GM21390 (cell line): Measurements from ENCODE around the gene EPDR1.

Experiments used
- ATAC-seq: cut with Tn5 transposase; IDR thresholded peaks from one replicate; pipeline ENCODE4 v1.9.1; 2021; ENCODE audit not compliant: unreplicated experiment

The EPDR1 gene

DNA sequence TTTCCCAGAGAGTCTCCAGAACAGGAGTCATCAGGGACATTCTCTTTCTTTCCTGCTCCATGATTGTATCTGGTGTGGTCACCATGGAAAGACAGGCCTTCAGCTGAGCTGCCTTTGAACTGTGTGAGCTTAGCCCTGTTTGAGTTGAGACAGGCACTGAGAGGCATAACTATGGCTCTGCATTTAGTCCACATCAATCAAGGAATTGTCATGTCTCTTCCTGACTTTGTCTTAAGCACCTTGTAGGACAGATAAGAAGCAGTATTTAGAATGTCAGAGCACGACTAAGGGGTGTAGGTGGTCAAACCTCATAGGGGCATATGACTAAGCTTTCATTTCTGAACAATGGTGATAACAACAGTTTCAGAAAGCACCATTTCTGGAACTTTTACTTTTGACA, 53.5 kb downstream of the EPDR1 start:
- no peak for ATAC-seq

DNA sequence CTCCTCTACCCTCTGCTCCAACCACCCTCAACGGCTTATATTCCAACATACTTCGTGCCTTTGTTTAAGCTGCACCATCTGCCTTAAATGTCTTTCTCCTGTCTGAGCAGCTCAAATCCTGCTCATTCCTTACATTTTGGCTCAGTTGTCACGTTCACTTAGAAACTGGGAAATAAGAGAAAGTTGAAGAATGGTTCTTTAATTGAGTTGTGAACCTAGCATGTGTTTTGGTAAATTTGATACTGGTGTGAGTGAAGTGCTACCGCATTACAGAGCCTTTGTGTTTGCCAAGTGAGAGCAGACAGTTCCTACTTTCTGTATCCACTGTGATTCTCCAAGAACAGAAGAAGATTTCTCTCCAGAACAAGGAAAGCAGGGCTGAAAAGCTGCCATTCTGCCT, 54.3 kb downstream of the EPDR1 start:
- no peak for ATAC-seq

DNA sequence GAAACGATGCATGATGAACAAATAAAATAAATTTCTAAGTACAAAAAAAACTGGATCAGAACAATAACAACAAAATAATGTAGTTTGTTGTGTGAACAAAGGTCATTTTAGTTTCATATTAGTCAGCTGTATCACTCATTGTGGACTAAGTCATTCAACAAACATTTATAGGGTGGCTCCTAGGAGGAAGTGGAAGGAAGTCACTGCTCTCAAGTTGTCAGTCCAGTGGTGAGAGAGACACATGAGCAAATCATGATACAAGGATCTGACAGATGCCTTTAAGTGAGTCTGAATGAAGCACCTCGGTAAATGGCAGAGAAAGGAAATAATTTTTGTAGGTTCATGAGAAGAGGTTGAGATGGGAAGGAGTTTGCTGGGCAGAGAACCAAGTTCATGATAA, 56.8 kb downstream of the EPDR1 start:
- ATAC-seq, result no peak

DNA sequence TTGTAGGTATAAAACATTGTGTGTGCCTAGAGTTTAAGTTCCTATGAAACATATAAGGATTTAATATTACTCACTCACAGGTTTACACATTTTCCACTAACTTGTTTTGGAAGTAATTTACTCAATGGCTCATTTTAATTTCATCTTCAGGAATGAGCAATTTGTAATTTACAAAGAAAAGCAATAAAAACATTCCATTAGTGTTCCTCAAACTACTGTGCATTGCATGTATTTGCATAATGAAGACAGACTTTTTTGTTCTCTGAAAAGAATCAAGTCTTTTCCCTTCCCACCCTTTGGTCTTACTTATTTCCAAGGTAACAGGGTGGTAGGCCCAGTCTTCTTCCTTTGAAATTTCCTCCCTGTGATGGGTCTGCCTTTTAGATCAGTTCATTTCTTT, 61.2 kb downstream of the EPDR1 start:
- no peak for ATAC-seq

DNA sequence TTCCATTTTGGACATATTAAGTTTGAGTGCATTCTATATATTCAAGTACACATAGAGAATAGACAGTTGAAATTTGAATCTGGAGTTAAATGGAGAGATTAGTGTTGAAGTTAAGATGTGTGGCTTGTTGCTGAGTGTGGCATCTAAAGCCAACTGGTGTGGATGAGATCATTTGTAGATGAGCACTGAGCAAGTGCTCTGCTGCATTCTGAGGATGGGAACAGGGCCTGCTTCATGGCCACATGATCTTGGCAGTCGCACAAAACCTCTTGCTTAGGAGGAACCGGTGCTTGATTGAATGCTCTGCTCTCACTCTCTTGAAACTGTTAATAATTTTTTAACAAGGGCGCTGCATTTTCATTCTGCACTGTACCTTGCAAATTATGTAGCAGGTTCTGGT, 62.0 kb downstream of the EPDR1 start:
- ATAC-seq, result no peak

DNA sequence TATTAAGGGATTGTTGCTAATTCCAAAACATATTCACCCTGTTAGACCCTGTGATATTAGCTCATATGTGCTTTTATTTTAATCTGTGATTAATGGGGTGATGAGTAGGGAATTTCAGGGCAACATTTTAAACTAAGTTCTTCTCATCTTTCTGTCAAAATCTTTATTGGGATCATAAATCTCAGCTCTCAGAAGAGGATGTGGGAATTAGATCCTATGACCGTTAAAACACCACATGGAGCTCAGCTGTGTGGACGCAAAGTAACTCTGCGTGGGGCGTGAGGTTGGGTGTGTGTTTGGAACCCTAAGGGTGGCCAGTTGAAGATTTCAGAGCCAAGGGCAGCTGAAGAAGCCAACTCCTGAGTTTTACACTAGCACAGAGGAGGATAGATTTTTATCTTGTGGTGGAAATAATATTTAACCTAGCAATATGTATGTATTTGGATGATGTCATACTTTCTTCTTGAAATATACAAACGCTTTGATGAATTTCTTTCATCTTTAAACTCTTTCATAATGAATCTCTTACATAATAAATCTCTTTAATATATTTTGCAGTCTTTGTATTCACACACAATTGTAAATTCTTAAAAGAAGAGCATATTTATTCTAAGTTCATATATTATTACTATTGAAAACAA, 64.4 kb downstream of the EPDR1 start:
- no peak for ATAC-seq

DNA sequence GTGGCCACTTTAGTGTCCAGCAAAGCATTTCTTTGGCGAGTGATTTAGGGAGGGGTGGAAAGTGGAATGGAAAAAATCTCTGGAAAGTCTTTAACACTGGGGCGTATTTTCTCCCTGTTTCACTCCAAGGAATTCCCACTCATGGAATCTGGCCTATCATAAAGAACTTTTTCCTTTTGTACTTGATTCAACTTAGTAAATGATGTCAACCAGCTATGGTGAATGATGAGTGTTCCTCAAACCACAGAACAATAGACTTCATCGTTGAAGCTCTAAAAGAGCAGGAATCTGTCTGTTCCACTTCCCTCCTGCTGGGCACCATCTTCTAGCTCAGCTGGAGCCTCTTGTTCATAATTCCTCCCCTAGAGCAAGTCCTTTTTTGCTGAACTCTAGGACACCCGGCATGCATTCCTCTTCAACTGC, 66.5 kb downstream of the EPDR1 start:
- ATAC-seq, result no peak

DNA sequence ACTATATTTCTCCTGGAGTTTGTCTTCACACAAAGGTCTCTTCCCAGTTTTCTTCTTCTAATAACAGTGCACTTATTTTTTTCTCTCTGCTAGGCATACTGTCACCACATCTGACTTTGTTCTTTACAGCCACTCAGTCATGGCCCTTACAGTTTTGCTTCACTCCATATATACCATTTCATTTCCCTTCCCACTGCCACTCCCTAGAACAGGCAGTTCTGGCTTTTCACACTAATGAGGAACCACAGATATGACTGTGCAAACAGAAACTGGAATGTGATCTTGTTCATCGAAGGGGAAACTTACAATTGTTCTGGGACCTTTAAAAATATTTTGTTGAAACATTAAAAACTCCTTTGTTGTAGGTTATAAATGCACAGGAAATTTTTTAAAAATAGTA, 67.3 kb downstream of the EPDR1 start:
- no peak for ATAC-seq

DNA sequence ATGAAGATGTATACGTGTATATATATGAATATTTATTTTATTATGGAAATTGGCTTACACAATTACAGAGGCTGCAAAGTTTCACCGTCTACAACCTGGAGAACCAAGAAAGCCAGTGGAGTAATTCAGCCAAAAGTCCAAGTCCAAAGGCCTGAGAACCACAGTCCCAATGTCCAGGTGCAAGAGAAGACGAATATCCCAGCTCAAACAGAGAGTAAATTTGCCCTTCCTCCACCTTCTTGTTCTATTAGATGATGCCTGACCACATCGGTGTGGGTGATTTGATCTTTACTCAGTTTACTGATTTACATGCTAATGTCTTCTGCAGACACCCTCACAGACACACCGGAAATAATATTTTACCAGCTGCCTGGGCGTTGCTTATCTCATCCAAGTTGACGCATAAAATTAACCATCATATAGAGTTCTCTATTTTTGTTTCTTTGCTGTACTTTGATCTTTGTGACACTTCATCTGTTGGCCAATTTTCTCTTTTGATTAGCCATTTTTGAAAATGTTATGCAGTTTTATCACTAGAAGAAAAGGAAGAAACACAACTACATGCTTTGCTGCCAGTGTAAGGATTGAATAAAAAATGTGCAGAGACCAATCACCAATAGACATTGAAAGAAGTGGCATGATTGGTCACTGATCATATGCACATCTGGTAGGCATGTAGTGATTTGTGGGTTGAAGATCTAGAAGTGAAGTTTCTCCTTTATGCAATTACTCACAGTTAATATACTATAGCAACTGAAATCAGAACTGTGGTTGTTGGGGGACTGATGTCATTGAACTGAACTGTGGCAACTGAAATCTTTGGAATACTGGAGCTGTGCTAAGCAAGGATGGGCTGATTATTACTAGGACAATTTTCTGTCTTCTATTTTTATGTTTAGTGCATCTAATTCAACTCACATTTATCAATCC, 68.5 kb downstream of the EPDR1 start:
- no peak for ATAC-seq

DNA sequence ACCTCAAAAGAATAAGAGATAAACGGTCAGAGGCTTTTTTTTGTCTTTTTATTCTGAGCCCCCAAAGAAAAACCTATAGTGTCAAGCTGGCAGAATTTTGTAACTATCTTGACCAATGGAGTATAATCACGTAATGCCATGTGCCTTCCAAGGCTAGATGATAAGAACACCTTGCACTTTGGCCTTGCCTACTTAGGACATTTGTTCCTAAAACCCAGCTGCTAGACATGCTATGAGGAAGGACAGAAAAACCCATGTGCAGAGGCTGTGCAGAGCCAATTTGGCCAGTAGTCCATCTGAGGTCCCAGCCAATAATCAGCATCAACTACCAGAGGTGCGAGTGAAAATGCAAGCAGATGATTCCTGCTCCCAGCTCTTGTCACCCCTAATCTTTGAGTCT, 69.9 kb downstream of the EPDR1 start:
- ATAC-seq, result no peak

DNA sequence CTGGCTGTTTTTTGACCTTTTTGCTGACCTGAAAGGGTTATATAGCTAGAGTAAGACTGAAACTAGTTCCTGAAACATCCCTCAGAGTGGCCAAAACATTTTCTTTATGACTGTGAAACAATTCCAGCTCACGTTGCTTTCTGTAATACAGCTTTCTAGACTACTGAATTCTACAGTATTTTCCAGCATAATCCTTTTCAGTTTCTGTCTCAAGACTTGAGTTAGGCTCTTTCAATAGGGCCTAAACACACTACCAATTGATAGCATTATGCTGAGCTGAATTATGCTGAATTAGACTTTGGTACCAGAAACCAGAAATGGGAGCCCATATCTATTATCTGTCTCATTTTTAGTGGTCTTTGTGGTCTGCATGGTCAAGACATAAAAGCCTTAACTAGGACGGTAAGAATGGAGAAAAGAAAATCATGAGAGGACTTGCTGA, 72.6 kb downstream of the EPDR1 start:
- ATAC-seq, result peak; percentile 64

DNA sequence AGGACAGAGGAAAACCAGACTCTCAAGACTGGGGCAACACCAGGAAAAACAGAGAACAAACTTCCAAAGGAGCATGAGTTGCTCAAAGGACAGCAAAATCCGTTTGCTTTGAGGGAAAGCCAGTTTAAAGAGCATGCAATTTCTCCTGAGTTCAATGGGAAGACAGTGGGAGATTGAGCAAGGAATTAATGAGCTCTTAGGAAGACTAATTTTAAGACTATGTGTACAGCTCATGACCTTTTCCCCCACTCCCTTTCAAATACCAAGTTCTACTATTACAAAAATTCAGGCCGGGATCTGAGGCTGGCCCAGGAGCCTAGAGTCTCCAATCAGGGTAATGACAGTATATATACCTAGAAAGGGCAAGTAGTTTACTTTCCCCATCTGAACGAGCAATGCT, 79.2 kb downstream of the EPDR1 start:
- no peak for ATAC-seq

DNA sequence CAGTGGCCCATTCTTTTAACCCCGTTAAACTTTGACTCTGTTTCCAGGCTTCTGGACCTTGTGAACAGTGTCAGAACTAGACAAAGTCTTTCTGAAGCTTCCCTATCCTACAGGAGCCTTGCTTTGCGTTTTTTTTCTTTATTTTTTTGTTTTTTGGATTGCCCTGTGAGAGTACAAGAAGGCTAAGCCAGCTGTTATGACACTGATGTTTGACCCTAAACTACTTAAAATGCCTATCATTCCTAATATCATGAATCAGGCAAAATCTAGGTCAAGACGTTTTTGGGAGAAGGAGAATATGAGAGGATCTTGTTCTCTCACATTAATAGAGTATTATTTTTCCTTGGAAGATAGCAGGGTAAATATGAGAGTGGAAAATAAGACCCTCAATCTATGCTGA, 79.8 kb downstream of the EPDR1 start:
- ATAC-seq, result no peak
